ENCODE measurements around the gene KLK8. TPM values are rescaled to one million over a fixed set of nuclear protein-coding genes. Genes with fewer than 3 reads are reported as not detected.

The KLK8 gene
- total and polyA plus RNA-seq, 2 experiments from 2014 or later: 4.9 to 14.6 TPM

- TF ChIP-seq ETS1 (IDR thresholded peaks at IDR 0.05): no peak
- no peak for TF ChIP-seq ZNF114 (CRISPR knock-in tag; IDR thresholded peaks at IDR 0.05)
Measured at GRCh38 chr19:51010066-51010795, 8.8 kb upstream of the KLK8 start (continued).

GRCh38 chr19:51009061-51009891, 7.9 kb upstream of the KLK8 start:
- Histone ChIP-seq H3K36me3 (ENCODE audit: insufficient read depth) (no peaks in the 10 kb centered on the region), H3K4me3 (no peak overlapping the region), H3F3A (replicated peaks; ENCODE audit: low read depth) (no peaks in the 10 kb centered on the region), H3K9me2 (ENCODE audit: insufficient read depth) (no peaks in the 10 kb centered on the region), H3K27ac (ENCODE audit: low read depth) (no peak overlapping the region), H3K4me1 (ENCODE audit: insufficient read depth) (no peaks in the 10 kb centered on the region), H3K79me2 (replicated peaks; ENCODE audit: insufficient read depth) (no peaks in the 10 kb centered on the region), H4K20me1 (replicated peaks; ENCODE audit: insufficient read depth) (no peaks in the 10 kb centered on the region), H3K27me3 (ENCODE audit: insufficient read depth) (no peaks in the 10 kb centered on the region), H2AFZ (no peak overlapping the region), H3K4me2 (no peak overlapping the region)
- Mint-ChIP-seq H3K9me3 (no peaks in the 10 kb centered on the region), H3K27ac (no peak overlapping the region), H3K36me3 (ENCODE audit: low read depth) (no peaks in the 10 kb centered on the region), H3K27me3 (ENCODE audit: insufficient read depth, low read depth, poor library complexity) (peaks cover 2% of the 10 kb centered on the region), H3K4me3 (no peak overlapping the region), H3K4me1 (no peaks in the 10 kb centered on the region)
- DNase-seq (ENCODE audit: low spot score) (no peak), ATAC-seq (no peak)
- no peak for TF ChIP-seq JUNB (IDR thresholded peaks at IDR 0.05; ENCODE audit: unreplicated experiment)
- no peak for TF ChIP-seq STAT1 (IDR thresholded peaks at IDR 0.05; ENCODE audit: unreplicated experiment)
- TF ChIP-seq ZNF462 (CRISPR knock-in tag; IDR thresholded peaks at IDR 0.05): no peak
- no peak for TF ChIP-seq ZNF331 (CRISPR knock-in tag; IDR thresholded peaks at IDR 0.05; ENCODE audit: low read depth)
- no peak for TF ChIP-seq ZNF114 (CRISPR knock-in tag; IDR thresholded peaks at IDR 0.05)
- TF ChIP-seq CTCF (conservative IDR thresholded peaks at IDR 0.05; ENCODE audit: low read depth in 2 of 2): no peak
- TF ChIP-seq EZH2phosphoT487 (IDR thresholded peaks at IDR 0.05; ENCODE audit: unreplicated experiment): no peak
- no peak for TF ChIP-seq POLR2AphosphoS5 (IDR thresholded peaks at IDR 0.05; ENCODE audit: low read depth)
- no peak for TF ChIP-seq NANOG (IDR thresholded peaks at IDR 0.05; ENCODE audit: borderline replicate concordance)
- no peak for TF ChIP-seq CREB1 (CRISPR knock-in tag; IDR thresholded peaks at IDR 0.05; ENCODE audit: low read depth)
- no peak for TF ChIP-seq EZH2 (IDR thresholded peaks at IDR 0.05; ENCODE audit: low read depth, unreplicated experiment)

All from GM23338 (cell line).